Right lobe of liver (tissue), 4 donors: ENCODE data around the gene CAMKMT.

ENCODE experiments used
- POLR2A ChIP-seq: fragments of 450-650 bp; IDR thresholded peaks from one replicate; pipeline ENCODE4 v1.6.1; 2017; ENCODE audit warnings: antibody characterized with exemption, mild to moderate bottlenecking
- TF ChIP-seq, protein P1 (sequence below), 4 donors: fragments of 200-600 bp in 3 of 4; fragments of 450-650 bp in 1 of 4; IDR thresholded peaks; one replicate each; pipeline versions ENCODE4 v1.5.1 to v1.8.0; 2016 to 2022; ENCODE audit warnings: antibody characterized with exemption in 4 of 4, mild to moderate bottlenecking in 2 of 4
- donor health status: DM: no; HTN: no; CAD: no.
- donor health status: DM: no; HTN: no; CAD: no.
- donor health status: DM: no; HTN: yes; CAD: no.

DNA sequence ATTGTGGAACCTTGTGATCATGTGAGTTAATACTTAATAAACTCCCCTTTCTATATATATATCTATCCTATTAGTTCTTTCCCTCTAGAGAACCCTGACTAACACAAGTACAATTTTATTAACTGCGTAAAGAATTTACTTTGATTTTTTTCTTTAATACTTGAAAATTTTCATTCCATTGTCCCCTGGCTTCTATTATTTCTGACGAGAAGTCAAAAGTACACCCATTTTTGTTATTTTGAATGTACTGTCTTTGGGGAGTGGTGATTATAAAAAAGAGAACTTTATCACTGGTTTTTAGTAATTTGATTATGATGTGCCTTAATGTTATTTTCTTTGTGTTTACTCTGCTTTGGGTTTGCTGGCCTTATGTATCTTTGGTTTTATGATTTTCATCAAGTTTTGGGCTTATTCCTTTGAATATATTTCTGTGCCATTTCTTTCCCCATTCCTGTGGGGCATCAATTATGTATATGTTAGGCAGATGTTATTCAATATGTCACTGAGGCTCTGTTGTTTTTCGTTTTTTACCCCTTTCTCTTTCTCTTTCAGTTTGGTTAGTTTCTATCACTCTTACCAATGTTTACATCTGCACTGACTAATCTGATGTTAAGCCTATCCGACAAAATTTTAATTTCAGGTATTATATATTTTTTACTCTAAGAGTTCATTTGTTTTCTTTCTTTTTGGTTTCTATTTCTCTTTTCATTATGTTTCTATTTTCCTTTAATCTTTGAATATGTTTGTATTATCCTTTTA is 271.4 kb downstream of the CAMKMT start:
- TF ChIP-seq, protein P1, sequence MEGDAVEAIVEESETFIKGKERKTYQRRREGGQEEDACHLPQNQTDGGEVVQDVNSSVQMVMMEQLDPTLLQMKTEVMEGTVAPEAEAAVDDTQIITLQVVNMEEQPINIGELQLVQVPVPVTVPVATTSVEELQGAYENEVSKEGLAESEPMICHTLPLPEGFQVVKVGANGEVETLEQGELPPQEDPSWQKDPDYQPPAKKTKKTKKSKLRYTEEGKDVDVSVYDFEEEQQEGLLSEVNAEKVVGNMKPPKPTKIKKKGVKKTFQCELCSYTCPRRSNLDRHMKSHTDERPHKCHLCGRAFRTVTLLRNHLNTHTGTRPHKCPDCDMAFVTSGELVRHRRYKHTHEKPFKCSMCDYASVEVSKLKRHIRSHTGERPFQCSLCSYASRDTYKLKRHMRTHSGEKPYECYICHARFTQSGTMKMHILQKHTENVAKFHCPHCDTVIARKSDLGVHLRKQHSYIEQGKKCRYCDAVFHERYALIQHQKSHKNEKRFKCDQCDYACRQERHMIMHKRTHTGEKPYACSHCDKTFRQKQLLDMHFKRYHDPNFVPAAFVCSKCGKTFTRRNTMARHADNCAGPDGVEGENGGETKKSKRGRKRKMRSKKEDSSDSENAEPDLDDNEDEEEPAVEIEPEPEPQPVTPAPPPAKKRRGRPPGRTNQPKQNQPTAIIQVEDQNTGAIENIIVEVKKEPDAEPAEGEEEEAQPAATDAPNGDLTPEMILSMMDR (IDR thresholded peaks at IDR 0.05): no peak
- no peak for TF ChIP-seq POLR2A
